Sigmoid colon (tissue), 7 donors: ENCODE data around the gene KRT5. TPM values are rescaled to one million over a fixed set of nuclear protein-coding genes. Genes with fewer than 3 reads are reported as not detected.

Experiments used
- DNase-seq: peaks from one replicate; pipeline ENCODE4 v3.0.0-alpha.2; 2019
- H3K27ac ChIP-seq, 4 donors: fragments of 200-600 bp; sonication (generic); one replicate each; pipeline ENCODE4 v1.5.1; 2016 to 2019; ENCODE audit warnings: mild to moderate bottlenecking in 1 of 4
- H3K27me3 ChIP-seq, 3 donors: fragments of 200-600 bp; sonication (generic); one replicate each; pipeline ENCODE4 v1.5.1; 2019; ENCODE audit warnings: mild to moderate bottlenecking in 1 of 3
- H3K36me3 ChIP-seq, 4 donors: fragments of 200-600 bp; sonication (generic); one replicate each; pipeline ENCODE4 v1.5.1; 2016 to 2019
- H3K4me1 ChIP-seq, 4 donors: fragments of 200-600 bp; sonication (generic); one replicate each; pipeline ENCODE4 v1.5.1; 2017 to 2019
- H3K4me3 ChIP-seq, 4 donors: fragments of 200-600 bp; sonication (generic); one replicate each; pipeline ENCODE4 v1.5.1; 2017 to 2019; ENCODE audit warnings: mild to moderate bottlenecking in 2 of 4, moderate library complexity in 1 of 4
- H3K9me3 ChIP-seq, 4 donors: fragments of 200-600 bp in 3 of 4; sonication (generic) in 3 of 4; one replicate each; pipeline versions ENCODE4 v1.5.1 to v1.6.1; 2013 to 2019
- CTCF ChIP-seq, 4 experiments: fragments of 450-650 bp in 3 of 4; fragments of 200-600 bp in 1 of 4; IDR thresholded peaks; one replicate each; pipeline ENCODE4 v1.5.1; 2016 to 2019; ENCODE audit warnings: antibody characterized with exemption in 4 of 4, mild to moderate bottlenecking in 3 of 4, moderate library complexity in 2 of 4
- EP300 ChIP-seq, 4 donors: sonication (generic); formaldehyde crosslinking; IDR thresholded peaks; one replicate each; pipeline ENCODE4 v1.6.1; 2017; ENCODE audit warnings: antibody characterized with exemption in 4 of 4
- POLR2A ChIP-seq, 2 donors: fragments of 450-650 bp; IDR thresholded peaks; one replicate each; pipeline ENCODE4 v1.6.1; 2016; ENCODE audit warnings: antibody characterized with exemption in 2 of 2, mild to moderate bottlenecking in 2 of 2, moderate library complexity in 2 of 2
- POLR2AphosphoS5 ChIP-seq, 4 donors: sonication (generic); formaldehyde crosslinking; IDR thresholded peaks; one replicate each; pipeline ENCODE4 v1.6.1; 2017; ENCODE audit warnings: antibody characterized with exemption in 4 of 4
- WGBS, 2 donors: extraction: QIAGEN DNeasy Blood & Tissue Kit; methylation state at CpG; one replicate each; pipeline ENCODE4 v1.1.7; 2013; 5-methylcytosine and 5-hydroxymethylcytosine counted together
- intact Hi-C: fragments of 100-400 bp; cut with DNase I; formaldehyde crosslinking; loops from one replicate; pipeline ENCODE4 v1.15.1; 2023
- polyA plus RNA-seq, 3 donors: library from polyadenylated mRNA; stranded (reverse); fragments of 200-250 nt; gene quantifications; one replicate each; pipeline ENCODE4 v1.2.3, GENCODE V29; 2013
- total RNA-seq, 4 donors: library from RNA; depleted of rRNA; stranded (reverse); fragments of >200 nt; gene quantifications; one replicate each; pipeline ENCODE4 v1.1.0, GENCODE V29; 2016
- donor health status: healthy with polysubstance abuse.
- donor health status: Bipolar disorder and iron deficiency.
- donor health status: healthy.

Gene KRT5
- total RNA-seq (under 1 TPM in 1 of 4 donors, not detected in 3; 0.36 TPM), polyA plus RNA-seq (1 to 10 TPM in 2 of 3 donors, not detected in 1; 1.1 to 7.8 TPM)

- DNase-seq: no peak
- Histone ChIP-seq H3K9me3 (no peaks in the 10 kb centered on the region), H3K4me3 (no peak within 1 kb of the TSS), H3K36me3 (no peaks in the 10 kb centered on the region), H3K27ac (no peak within 1 kb of the TSS), H3K27me3 (no peaks in the 10 kb centered on the region), H3K4me1 (peaks cover 0 to 45% (median 22%) of the 10 kb centered on the region in 4 donors)
- TF ChIP-seq POLR2A (IDR thresholded peaks at IDR 0.05) (no peak), EP300 (IDR thresholded peaks at IDR 0.05) (no peak), CTCF (IDR thresholded peaks at IDR 0.05) (no peak), POLR2AphosphoS5 (IDR thresholded peaks at IDR 0.05) (no peak)
- 89 to 90% methylated on average over 29 of the region's 29 CpGs for WGBS, 2 donors
- intact Hi-C loops: no loop called here
These were observed at the start of gene KRT5 for GRCh38 chr12:52519826-52520662. Gene KRT5 (minus strand): TSS chr12:52520394. CDS start chr12:52520296, 98 bp downstream.

GRCh38 chr12:52568111-52568510 lies 47.9 kb upstream of the KRT5 start:
- Histone ChIP-seq H3K4me3 (no peak overlapping the region), H3K36me3 (no peaks in the 10 kb centered on the region), H3K9me3 (no peaks in the 10 kb centered on the region), H3K4me1 (no peaks in the 10 kb centered on the region), H3K27me3 (no peaks in the 10 kb centered on the region), H3K27ac (no peak overlapping the region)
- 83 to 85% methylated on average over 12 of the region's 12 CpGs for WGBS, 2 donors
- intact Hi-C loops: no loop called here
- TF ChIP-seq POLR2A (IDR thresholded peaks at IDR 0.05) (no peak), EP300 (IDR thresholded peaks at IDR 0.05) (no peak), POLR2AphosphoS5 (IDR thresholded peaks at IDR 0.05) (no peak), CTCF (IDR thresholded peaks at IDR 0.05) (no peak)
- no peak for DNase-seq

- no peaks in the 10 kb centered on the region for H3K27me3 ChIP-seq
- no peak for DNase-seq
- 54 to 70% methylated on average over 8 of the region's 8 CpGs for WGBS, 2 donors
- no peaks in the 10 kb centered on the region for H3K4me1 ChIP-seq
- H3K36me3 ChIP-seq: no peaks in the 10 kb centered on the region
- no peak overlapping the region for H3K4me3 ChIP-seq
- no peak overlapping the region for H3K27ac ChIP-seq
- no peaks in the 10 kb centered on the region for H3K9me3 ChIP-seq
- no peak for TF ChIP-seq POLR2AphosphoS5 (IDR thresholded peaks at IDR 0.05)
- TF ChIP-seq EP300 (IDR thresholded peaks at IDR 0.05): no peak
- TF ChIP-seq CTCF (IDR thresholded peaks at IDR 0.05): no peak
- TF ChIP-seq POLR2A (IDR thresholded peaks at IDR 0.05): no peak
- intact Hi-C loops: no loop called here
These were observed 46.7 kb upstream of the KRT5 start for GRCh38 chr12:52566847-52567291.

- intact Hi-C loops: no loop called here
- no peaks in the 10 kb centered on the region for H3K4me1 ChIP-seq
- DNase-seq: no peak
- H3K4me3 ChIP-seq: no peak overlapping the region
- no peak overlapping the region for H3K27ac ChIP-seq
- TF ChIP-seq POLR2A (IDR thresholded peaks at IDR 0.05): no peak
- no peak for TF ChIP-seq CTCF (IDR thresholded peaks at IDR 0.05)
- no peak for TF ChIP-seq EP300 (IDR thresholded peaks at IDR 0.05)
- no peak for TF ChIP-seq POLR2AphosphoS5 (IDR thresholded peaks at IDR 0.05)
- no peaks in the 10 kb centered on the region for H3K36me3 ChIP-seq
- WGBS, 2 donors: 54 to 64% methylated on average over 1 of the region's 1 CpG
- H3K27me3 ChIP-seq: no peaks in the 10 kb centered on the region
- H3K9me3 ChIP-seq: no peaks in the 10 kb centered on the region
These were observed 44.4 kb upstream of the KRT5 start for GRCh38 chr12:52564582-52564981.
